GM23338 (cell line): ENCODE measurements around the gene GPR33. TPM values are rescaled to one million over a fixed set of nuclear protein-coding genes. Genes with fewer than 3 reads are reported as not detected.

Source experiments
- ATAC-seq: fragments of 200-7000 bp; cut with Tn5 transposase; 3 replicates; pipeline ENCODE4 v1.9.1; 2020
- DNase-seq: peaks from one replicate; pipeline ENCODE4 v3.0.0-alpha.2; 2015; ENCODE audit warnings: low spot score
- H2AFZ ChIP-seq: fragments of 200-600 bp; sonication (generic); 2 replicates; pipeline ENCODE4 v1.8.0; 2016; ENCODE audit warnings: antibody characterized with exemption, mild to moderate bottlenecking, moderate library complexity
- H3F3A ChIP-seq: fragments of 200-600 bp; sonication (generic); replicated peaks from 2 replicates; pipeline ENCODE4 v1.8.0; 2017; ENCODE audit warnings: antibody characterized with exemption, mixed run types, low read depth
- H3K27ac ChIP-seq: fragments of 200-600 bp; sonication (generic); 2 replicates; pipeline ENCODE4 v1.6.1; 2016; ENCODE audit warnings: low read depth
- H3K27me3 ChIP-seq: fragments of 200-600 bp; sonication (generic); 2 replicates; pipeline ENCODE4 v1.8.0; 2016; ENCODE audit warnings: mild to moderate bottlenecking, mixed run types, moderate library complexity; ENCODE audit not compliant: insufficient read depth
- H3K36me3 ChIP-seq: fragments of 200-600 bp; sonication (generic); 2 replicates; pipeline ENCODE4 v1.8.0; 2016; ENCODE audit warnings: mild to moderate bottlenecking; ENCODE audit not compliant: insufficient read depth
- H3K4me1 ChIP-seq: fragments of 200-600 bp; sonication (generic); 2 replicates; pipeline ENCODE4 v1.8.0; 2016; ENCODE audit warnings: mild to moderate bottlenecking, moderate library complexity; ENCODE audit not compliant: insufficient read depth
- H3K4me2 ChIP-seq: fragments of 200-600 bp; sonication (generic); 2 replicates; pipeline ENCODE4 v1.7.1; 2017; ENCODE audit warnings: mixed run types
- H3K4me3 ChIP-seq: fragments of 200-600 bp; sonication (generic); 2 replicates; pipeline ENCODE4 v1.6.1; 2016; ENCODE audit warnings: mixed run types
- H3K79me2 ChIP-seq: fragments of 200-600 bp; sonication (generic); replicated peaks from 2 replicates; pipeline ENCODE4 v1.8.0; 2017; ENCODE audit warnings: mild to moderate bottlenecking; ENCODE audit not compliant: insufficient read depth
- H3K9me2 ChIP-seq: fragments of 200-600 bp; sonication (generic); 2 replicates; pipeline ENCODE4 v1.8.0; 2017; ENCODE audit not compliant: insufficient read depth
- H4K20me1 ChIP-seq: fragments of 200-600 bp; sonication (generic); replicated peaks from 2 replicates; pipeline ENCODE4 v1.8.0; 2017; ENCODE audit warnings: mild to moderate bottlenecking; ENCODE audit not compliant: insufficient read depth
- H3K27ac Mint-ChIP-seq: 2 replicates; pipeline ENCODE4 v1.8.0; 2020; ENCODE audit warnings: inconsistent platforms, mild to moderate bottlenecking, moderate library complexity, mixed read lengths
- H3K27me3 Mint-ChIP-seq: 3 replicates; pipeline ENCODE4 v1.8.0; 2022; ENCODE audit warnings: low read depth, mild to moderate bottlenecking, moderate library complexity, mixed read lengths, inconsistent platforms; ENCODE audit not compliant: insufficient read depth, poor library complexity
- H3K36me3 Mint-ChIP-seq: 3 replicates; pipeline ENCODE4 v1.8.0; 2021; ENCODE audit warnings: low read depth, mild to moderate bottlenecking, inconsistent platforms, moderate library complexity, mixed read lengths
- H3K4me1 Mint-ChIP-seq: 3 replicates; pipeline ENCODE4 v1.8.0; 2020; ENCODE audit warnings: mild to moderate bottlenecking, inconsistent platforms, mixed read lengths
- H3K4me3 Mint-ChIP-seq: 3 replicates; pipeline ENCODE4 v1.8.0; 2021; ENCODE audit warnings: moderate library complexity, mild to moderate bottlenecking, inconsistent platforms, mixed read lengths
- H3K9me3 Mint-ChIP-seq: 3 replicates; pipeline ENCODE4 v1.8.0; 2020; ENCODE audit warnings: moderate library complexity, mild to moderate bottlenecking, inconsistent platforms, mixed read lengths
- CREB1 ChIP-seq: fragments of 250-450 bp; sonication (Bioruptor Pico); IDR thresholded peaks from 2 replicates; pipeline ENCODE4 v1.5.0; 2020; ENCODE audit warnings: low read depth, mild to moderate bottlenecking, moderate library complexity
- CTCF ChIP-seq, 2 experiments: fragments of 200-600 bp in 1 of 2; sonication (generic) in 1 of 2; conservative IDR thresholded peaks; 2 replicates each; pipeline versions ENCODE4 v1.5.1 to v1.6.1; 2016 to 2017; ENCODE audit warnings: antibody characterized with exemption in 2 of 2, low read depth in 2 of 2, mild to moderate bottlenecking in 2 of 2, moderate library complexity in 1 of 2
- EZH2 ChIP-seq: fragments of 200-600 bp; sonication (generic); IDR thresholded peaks from one replicate; pipeline ENCODE4 v1.8.0; 2017; ENCODE audit warnings: antibody characterized with exemption, mild to moderate bottlenecking, low read depth; ENCODE audit not compliant: unreplicated experiment
- ZNF114 ChIP-seq: fragments of 250-450 bp; sonication (Bioruptor Pico); IDR thresholded peaks from 2 replicates; pipeline ENCODE4 v1.5.0; 2020; ENCODE audit warnings: mild to moderate bottlenecking, moderate library complexity
- ZNF331 ChIP-seq: fragments of 250-450 bp; sonication (Bioruptor Pico); IDR thresholded peaks from 2 replicates; pipeline ENCODE4 v1.5.0; 2020; ENCODE audit warnings: low read depth, mild to moderate bottlenecking, moderate library complexity
- ZNF462 ChIP-seq: fragments of 250-450 bp; sonication (Bioruptor Pico); IDR thresholded peaks from 2 replicates; pipeline ENCODE4 v1.5.0; 2020; ENCODE audit warnings: mild to moderate bottlenecking, moderate library complexity
- polyA plus RNA-seq: library from polyadenylated mRNA; unstranded; fragments of >200 nt; fragmentation: Nextera tagmentation; extraction: Ambion mirVana; gene quantifications from 2 replicates; pipeline ENCODE4 v1.2.1, GENCODE V29; 2016
- total RNA-seq: library from RNA; depleted of rRNA; stranded (reverse); fragments of >200 nt; shearing (Covaris generic); gene quantifications from 2 replicates; pipeline ENCODE4 v1.2.3, GENCODE V29; 2014
- TF ChIP-seq, protein P1 (sequence below): IDR thresholded peaks from one replicate; pipeline ENCODE4 v1.6.1; 2018; ENCODE audit warnings: antibody characterized with exemption; ENCODE audit not compliant: unreplicated experiment

The GPR33 gene
- total and polyA plus RNA-seq, 2 experiments from 2014 or later = not detected

GRCh38 chr14:31445703-31446102, 42.1 kb downstream of the GPR33 start:
- Histone ChIP-seq H3K79me2 (no peaks in the 10 kb centered on the region), H3K36me3 (no peaks in the 10 kb centered on the region), H3K27me3 (no peaks in the 10 kb centered on the region), H2AFZ (no peak overlapping the region), H4K20me1 (no peaks in the 10 kb centered on the region), H3K27ac (no peak overlapping the region), H3K9me2 (no peaks in the 10 kb centered on the region), H3K4me3 (no peak overlapping the region), H3K4me2 (no peak overlapping the region), H3K4me1 (no peaks in the 10 kb centered on the region), H3F3A (no peaks in the 10 kb centered on the region)
- Mint-ChIP-seq H3K27ac (no peak overlapping the region; the same call in 1 of the 2 replicates), H3K4me1 (no peaks in the 10 kb centered on the region), H3K27me3 (no peaks in the 10 kb centered on the region), H3K36me3 (peaks cover 8% of the 10 kb centered on the region; the same call in 2 of the 3 replicates), H3K4me3 (no peak overlapping the region), H3K9me3 (no peaks in the 10 kb centered on the region)
- TF ChIP-seq, protein P1, sequence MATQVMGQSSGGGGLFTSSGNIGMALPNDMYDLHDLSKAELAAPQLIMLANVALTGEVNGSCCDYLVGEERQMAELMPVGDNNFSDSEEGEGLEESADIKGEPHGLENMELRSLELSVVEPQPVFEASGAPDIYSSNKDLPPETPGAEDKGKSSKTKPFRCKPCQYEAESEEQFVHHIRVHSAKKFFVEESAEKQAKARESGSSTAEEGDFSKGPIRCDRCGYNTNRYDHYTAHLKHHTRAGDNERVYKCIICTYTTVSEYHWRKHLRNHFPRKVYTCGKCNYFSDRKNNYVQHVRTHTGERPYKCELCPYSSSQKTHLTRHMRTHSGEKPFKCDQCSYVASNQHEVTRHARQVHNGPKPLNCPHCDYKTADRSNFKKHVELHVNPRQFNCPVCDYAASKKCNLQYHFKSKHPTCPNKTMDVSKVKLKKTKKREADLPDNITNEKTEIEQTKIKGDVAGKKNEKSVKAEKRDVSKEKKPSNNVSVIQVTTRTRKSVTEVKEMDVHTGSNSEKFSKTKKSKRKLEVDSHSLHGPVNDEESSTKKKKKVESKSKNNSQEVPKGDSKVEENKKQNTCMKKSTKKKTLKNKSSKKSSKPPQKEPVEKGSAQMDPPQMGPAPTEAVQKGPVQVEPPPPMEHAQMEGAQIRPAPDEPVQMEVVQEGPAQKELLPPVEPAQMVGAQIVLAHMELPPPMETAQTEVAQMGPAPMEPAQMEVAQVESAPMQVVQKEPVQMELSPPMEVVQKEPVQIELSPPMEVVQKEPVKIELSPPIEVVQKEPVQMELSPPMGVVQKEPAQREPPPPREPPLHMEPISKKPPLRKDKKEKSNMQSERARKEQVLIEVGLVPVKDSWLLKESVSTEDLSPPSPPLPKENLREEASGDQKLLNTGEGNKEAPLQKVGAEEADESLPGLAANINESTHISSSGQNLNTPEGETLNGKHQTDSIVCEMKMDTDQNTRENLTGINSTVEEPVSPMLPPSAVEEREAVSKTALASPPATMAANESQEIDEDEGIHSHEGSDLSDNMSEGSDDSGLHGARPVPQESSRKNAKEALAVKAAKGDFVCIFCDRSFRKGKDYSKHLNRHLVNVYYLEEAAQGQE = no peak
- TF ChIP-seq ZNF462 (no peak), ZNF114 (CRISPR knock-in tag) (no peak), CTCF (conservative IDR thresholded peaks at IDR 0.05; ENCODE audit: low read depth in 2 of 2) (no peak), CREB1 (CRISPR knock-in tag) (no peak), EZH2 (no peak), ZNF331 (CRISPR knock-in tag) (no peak)
- ATAC-seq (no peak), DNase-seq (no peak)
